Endothelial cell (in vitro differentiated cells): ENCODE data around the gene HMCN2. TPM values are rescaled to one million over a fixed set of nuclear protein-coding genes. Genes with fewer than 3 reads are reported as not detected.
A peak's percentile ranks its signal among the peaks of the same experiment; 100 is the strongest.

Experiments used
- DNase-seq: peaks from one replicate; pipeline ENCODE4 v3.0.0; 2021; ENCODE audit warnings: low spot score
- H3K27ac Mint-ChIP-seq: one replicate; pipeline ENCODE4 v1.8.0; 2021; ENCODE audit warnings: mixed read lengths, inconsistent platforms; ENCODE audit not compliant: unreplicated experiment
- H3K27me3 Mint-ChIP-seq: one replicate; pipeline ENCODE4 v1.8.0; 2021; ENCODE audit warnings: mild to moderate bottlenecking, moderate library complexity, mixed read lengths, inconsistent platforms; ENCODE audit not compliant: unreplicated experiment
- H3K36me3 Mint-ChIP-seq: one replicate; pipeline ENCODE4 v1.8.0; 2021; ENCODE audit warnings: mild to moderate bottlenecking, low read depth, mixed read lengths, inconsistent platforms; ENCODE audit not compliant: unreplicated experiment
- H3K4me1 Mint-ChIP-seq: one replicate; pipeline ENCODE4 v1.8.0; 2021; ENCODE audit warnings: mild to moderate bottlenecking, mixed read lengths, inconsistent platforms; ENCODE audit not compliant: unreplicated experiment
- H3K4me3 Mint-ChIP-seq: one replicate; pipeline ENCODE4 v1.8.0; 2021; ENCODE audit warnings: mild to moderate bottlenecking, mixed read lengths, inconsistent platforms; ENCODE audit not compliant: unreplicated experiment
- H3K9me3 Mint-ChIP-seq: one replicate; pipeline ENCODE4 v1.8.0; 2021; ENCODE audit warnings: mixed read lengths, inconsistent platforms; ENCODE audit not compliant: unreplicated experiment
- total RNA-seq: library from RNA; stranded (reverse); fragmentation: NEBNext Ultra II Directional; extraction: Animal tissue kit (Norgen Biotek cat#: 25700); gene quantifications from one replicate; pipeline ENCODE4 v1.2.1, GENCODE V29; 2021; ENCODE audit not compliant: unreplicated experiment
- TF ChIP-seq, protein P1 (sequence below): fragments of 200-600 bp; sonication (generic); IDR thresholded peaks from one replicate; pipeline ENCODE4 v1.5.0; 2021; ENCODE audit warnings: antibody characterized with exemption; ENCODE audit not compliant: unreplicated experiment

The HMCN2 gene
- total RNA-seq, 1 donor from 2014 or later: 29.6 TPM

DNA sequence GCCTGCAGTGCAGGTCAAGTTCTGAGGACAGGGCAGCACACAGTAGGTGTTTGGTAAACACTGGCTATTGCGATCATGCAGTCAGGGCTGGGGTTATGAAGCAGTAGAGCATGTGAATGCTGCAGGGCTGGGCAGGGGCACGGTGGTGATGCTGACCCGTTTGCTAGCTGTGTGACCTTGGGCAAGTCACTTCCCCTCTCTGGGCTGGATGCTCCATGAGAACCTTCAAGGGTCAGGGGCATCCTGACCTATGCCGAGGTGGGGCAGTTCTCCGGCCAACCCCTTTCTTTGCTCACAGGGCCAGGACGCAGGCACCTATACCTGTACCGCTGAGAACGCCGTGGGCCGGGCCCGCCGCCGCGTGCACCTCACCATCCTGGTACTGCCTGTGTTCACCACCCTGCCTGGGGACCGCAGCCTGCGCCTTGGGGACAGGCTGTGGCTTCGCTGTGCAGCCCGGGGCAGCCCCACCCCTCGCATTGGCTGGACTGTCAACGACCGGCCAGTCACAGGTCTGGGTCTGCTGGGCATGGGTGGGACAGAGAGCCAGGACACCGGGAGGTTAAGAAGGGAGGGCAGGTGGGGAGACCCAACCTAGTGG, 140.2 kb downstream of the HMCN2 start:
- Mint-ChIP-seq H3K9me3 (no peaks in the 10 kb centered on the region), H3K4me3 (no peak overlapping the region), H3K27ac (no peak overlapping the region), H3K27me3 (peaks cover 10% of the 10 kb centered on the region), H3K4me1 (no peaks in the 10 kb centered on the region), H3K36me3 (peaks cover 14% of the 10 kb centered on the region)
- TF ChIP-seq, protein P1, sequence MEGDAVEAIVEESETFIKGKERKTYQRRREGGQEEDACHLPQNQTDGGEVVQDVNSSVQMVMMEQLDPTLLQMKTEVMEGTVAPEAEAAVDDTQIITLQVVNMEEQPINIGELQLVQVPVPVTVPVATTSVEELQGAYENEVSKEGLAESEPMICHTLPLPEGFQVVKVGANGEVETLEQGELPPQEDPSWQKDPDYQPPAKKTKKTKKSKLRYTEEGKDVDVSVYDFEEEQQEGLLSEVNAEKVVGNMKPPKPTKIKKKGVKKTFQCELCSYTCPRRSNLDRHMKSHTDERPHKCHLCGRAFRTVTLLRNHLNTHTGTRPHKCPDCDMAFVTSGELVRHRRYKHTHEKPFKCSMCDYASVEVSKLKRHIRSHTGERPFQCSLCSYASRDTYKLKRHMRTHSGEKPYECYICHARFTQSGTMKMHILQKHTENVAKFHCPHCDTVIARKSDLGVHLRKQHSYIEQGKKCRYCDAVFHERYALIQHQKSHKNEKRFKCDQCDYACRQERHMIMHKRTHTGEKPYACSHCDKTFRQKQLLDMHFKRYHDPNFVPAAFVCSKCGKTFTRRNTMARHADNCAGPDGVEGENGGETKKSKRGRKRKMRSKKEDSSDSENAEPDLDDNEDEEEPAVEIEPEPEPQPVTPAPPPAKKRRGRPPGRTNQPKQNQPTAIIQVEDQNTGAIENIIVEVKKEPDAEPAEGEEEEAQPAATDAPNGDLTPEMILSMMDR: no peak
- no peak for DNase-seq

DNA sequence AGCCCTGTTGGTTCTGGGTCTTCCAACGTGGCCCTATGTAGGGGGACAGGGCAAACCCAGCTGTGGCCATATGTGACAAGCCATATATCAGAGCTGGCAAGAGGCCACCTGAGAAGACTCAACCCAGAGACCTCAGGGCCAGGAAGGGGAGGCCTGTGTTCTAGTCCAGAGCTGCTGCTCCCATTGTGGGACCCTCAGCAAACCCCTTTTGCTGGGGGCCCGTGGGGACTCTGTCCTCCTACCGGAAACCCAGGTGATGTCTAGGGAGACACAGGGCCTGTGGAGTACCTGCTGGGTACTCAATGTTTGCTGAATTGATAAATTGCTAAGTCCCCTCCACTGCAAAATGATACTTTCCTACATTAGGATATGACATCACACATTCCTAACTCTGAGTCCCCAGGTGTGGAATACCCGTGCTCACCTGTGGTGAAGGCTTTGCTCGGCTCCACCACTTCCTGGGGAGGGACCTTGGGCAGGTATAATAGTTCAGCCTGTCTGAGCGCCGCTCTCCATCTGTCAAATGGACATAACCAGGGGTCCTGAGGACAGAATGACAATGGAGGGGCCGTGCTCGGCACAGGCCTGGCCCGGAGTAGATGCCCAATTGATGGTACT, 140.8 kb downstream of the HMCN2 start:
- no peaks in the 10 kb centered on the region for H3K4me1 Mint-ChIP-seq
- TF ChIP-seq, protein P1: no peak

DNA sequence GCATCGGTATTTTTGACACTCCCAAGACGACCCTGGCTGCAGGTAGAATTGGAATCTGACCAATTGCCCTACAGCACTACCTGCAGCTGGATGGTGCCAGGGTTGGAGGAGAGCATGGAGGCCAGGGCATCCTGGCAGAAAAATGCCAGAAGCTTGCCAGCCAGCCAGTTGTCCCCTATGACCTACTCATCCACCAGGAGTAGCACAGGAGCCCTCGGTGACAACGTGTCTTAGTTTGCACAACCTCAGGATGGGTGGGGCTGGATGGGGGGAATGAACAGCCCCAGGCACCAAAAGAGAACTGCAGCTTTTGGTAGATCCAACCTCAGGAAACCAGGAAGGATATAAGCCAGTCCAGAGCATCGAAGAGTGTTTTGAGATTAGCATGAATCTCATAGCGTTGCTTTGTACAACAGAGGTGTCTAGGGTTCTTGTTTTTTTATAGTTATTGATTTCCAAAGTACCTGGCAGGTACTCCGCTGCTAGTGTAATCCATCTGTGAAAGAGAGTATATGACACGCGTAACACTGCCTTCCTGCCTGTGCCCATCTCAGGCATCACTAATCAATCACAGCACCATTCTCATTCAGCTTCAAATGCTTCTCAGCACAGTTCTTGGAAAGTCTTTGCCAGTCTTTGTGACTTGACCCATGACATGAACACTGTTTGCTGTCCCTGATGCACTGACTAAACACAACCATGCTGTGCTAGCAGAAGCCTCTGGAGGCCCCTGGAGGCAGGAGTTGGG, 142.5 kb downstream of the HMCN2 start:
- Mint-ChIP-seq H3K36me3 (peaks cover 14% of the 10 kb centered on the region), H3K4me3 (peak overlapping the region; percentile 42)

More for the DNA sequence above, 140.8 kb downstream of the HMCN2 start:
- H3K9me3 Mint-ChIP-seq: no peaks in the 10 kb centered on the region
- peaks cover 14% of the 10 kb centered on the region for H3K36me3 Mint-ChIP-seq
- H3K27ac Mint-ChIP-seq: no peak overlapping the region
- peaks cover 10% of the 10 kb centered on the region for H3K27me3 Mint-ChIP-seq
- no peak overlapping the region for H3K4me3 Mint-ChIP-seq
- no peak for DNase-seq

DNA sequence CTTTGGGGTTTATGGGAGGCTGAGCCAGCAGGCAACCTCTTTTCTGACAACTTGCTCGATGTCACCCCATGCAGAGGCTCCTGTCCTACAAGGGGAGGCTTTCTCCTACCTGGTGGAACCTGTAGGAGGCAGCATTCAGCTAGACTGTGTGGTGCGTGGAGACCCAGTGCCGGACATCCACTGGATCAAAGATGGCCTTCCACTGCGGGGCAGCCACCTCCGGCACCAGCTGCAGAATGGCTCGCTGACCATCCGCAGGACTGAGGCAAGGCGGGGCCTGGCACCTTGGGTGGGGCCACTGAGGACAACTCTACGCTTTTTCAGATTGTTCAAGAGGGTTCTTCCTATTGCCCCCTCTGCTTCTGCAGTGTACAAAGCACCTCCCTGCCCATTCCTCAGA, 143.1 kb downstream of the HMCN2 start:
- peaks cover 14% of the 10 kb centered on the region for H3K36me3 Mint-ChIP-seq
- no peaks in the 10 kb centered on the region for H3K4me1 Mint-ChIP-seq
- no peak for DNase-seq
- peaks cover 4% of the 10 kb centered on the region for H3K27me3 Mint-ChIP-seq
- no peaks in the 10 kb centered on the region for H3K9me3 Mint-ChIP-seq
- TF ChIP-seq, protein P1: no peak
- H3K4me3 Mint-ChIP-seq: peak overlapping the region; percentile 7
- no peak overlapping the region for H3K27ac Mint-ChIP-seq

More for the DNA sequence above, 142.5 kb downstream of the HMCN2 start:
- no peak for DNase-seq
- peaks cover 5% of the 10 kb centered on the region for H3K27me3 Mint-ChIP-seq
- no peak overlapping the region for H3K27ac Mint-ChIP-seq
- H3K4me1 Mint-ChIP-seq: no peaks in the 10 kb centered on the region
- TF ChIP-seq, protein P1: no peak
- H3K9me3 Mint-ChIP-seq: no peaks in the 10 kb centered on the region

DNA sequence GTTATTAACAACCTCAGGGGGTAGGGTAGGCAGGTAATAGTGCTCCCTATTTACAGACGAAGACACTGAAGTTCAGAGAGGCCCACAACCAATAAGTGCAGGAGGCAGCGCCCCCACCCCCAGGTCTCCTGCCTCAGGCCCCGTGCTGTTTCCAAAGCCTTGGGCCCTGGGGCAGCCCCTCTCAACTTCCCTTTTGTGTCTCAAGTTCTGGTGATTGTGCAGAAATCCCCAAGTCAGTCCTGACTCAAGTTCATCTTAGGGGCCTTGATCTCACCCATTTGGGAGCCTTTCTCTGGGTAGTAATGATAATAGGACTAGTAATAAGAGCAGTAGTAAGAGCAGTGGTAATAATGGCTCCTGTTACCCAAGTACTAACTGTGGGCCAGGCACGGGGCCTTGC, 143.7 kb downstream of the HMCN2 start:
- no peaks in the 10 kb centered on the region for H3K9me3 Mint-ChIP-seq
- no peak overlapping the region for H3K27ac Mint-ChIP-seq
- H3K27me3 Mint-ChIP-seq: peaks cover 1% of the 10 kb centered on the region
- DNase-seq: no peak
- no peaks in the 10 kb centered on the region for H3K4me1 Mint-ChIP-seq
- TF ChIP-seq, protein P1: no peak
- H3K4me3 Mint-ChIP-seq: peak overlapping the region; percentile 7
- peaks cover 10% of the 10 kb centered on the region for H3K36me3 Mint-ChIP-seq
